HepG2 (cell line): ENCODE results near the gene PRR30. TPM values are rescaled to one million over a fixed set of nuclear protein-coding genes. Genes with fewer than 3 reads are reported as not detected.

ENCODE experiments used
- AGO2 ChIP-seq: fragments of 200-400 bp; formaldehyde crosslinking; optimal IDR thresholded peaks from 2 replicates; pipeline ENCODE3; 2017; ENCODE audit warnings: mild to moderate bottlenecking, low read depth, low read length, moderate library complexity
- ATM ChIP-seq: fragments of 450-650 bp; IDR thresholded peaks from 2 replicates; pipeline ENCODE4 v1.7.1; 2017; ENCODE audit warnings: mild to moderate bottlenecking, borderline replicate concordance
- BCLAF1 ChIP-seq: fragments of 450-650 bp; IDR thresholded peaks from 2 replicates; pipeline ENCODE4 v1.6.1; 2017; ENCODE audit warnings: mild to moderate bottlenecking
- CHD2 ChIP-seq: IDR thresholded peaks from 2 replicates; pipeline ENCODE4 v1.6.1; 2011; ENCODE audit warnings: low read depth, low read length, improper control_type of control experiment
- ESRRA ChIP-seq: sonication (generic); formaldehyde crosslinking; IDR thresholded peaks from 2 replicates; pipeline ENCODE4 v1.5.1; 2020; ENCODE audit warnings: mild to moderate bottlenecking, low read depth, missing genetic modification reagents
- FOXK2 ChIP-seq: fragments of 450-650 bp; IDR thresholded peaks from 2 replicates; pipeline ENCODE4 v1.6.1; 2016
- GTF2F1 ChIP-seq: fragments of 150-350 bp; IDR thresholded peaks from 2 replicates; pipeline ENCODE4 v1.6.1; 2014; ENCODE audit warnings: low read length
- HCFC1 ChIP-seq: fragments of 150-350 bp; IDR thresholded peaks from 2 replicates; pipeline ENCODE4 v1.6.1; 2014; ENCODE audit warnings: low read depth, low read length
- LBX2 ChIP-seq: sonication (generic); formaldehyde crosslinking; IDR thresholded peaks from 2 replicates; pipeline ENCODE4 v1.5.0; 2020; ENCODE audit warnings: missing genetic modification reagents, mild to moderate bottlenecking, borderline replicate concordance
- NFATC3 ChIP-seq: sonication (generic); formaldehyde crosslinking; IDR thresholded peaks from 2 replicates; pipeline ENCODE4 v1.5.1; 2020; ENCODE audit warnings: mild to moderate bottlenecking, missing genetic modification reagents
- NFE2L1 ChIP-seq: sonication (generic); formaldehyde crosslinking; IDR thresholded peaks from 2 replicates; pipeline ENCODE4 v1.4.0; 2020; ENCODE audit warnings: missing genetic modification reagents, mild to moderate bottlenecking, borderline replicate concordance
- UBTF ChIP-seq: sonication (generic); formaldehyde crosslinking; IDR thresholded peaks from 2 replicates; pipeline ENCODE4 v1.4.0; 2020; ENCODE audit warnings: mild to moderate bottlenecking, missing genetic modification reagents
- ZBTB14 ChIP-seq: sonication (generic); formaldehyde crosslinking; IDR thresholded peaks from 2 replicates; pipeline ENCODE4 v1.4.0; 2020; ENCODE audit warnings: missing genetic modification reagents
- ZBTB33 ChIP-seq: sonication (generic); formaldehyde crosslinking; IDR thresholded peaks from 2 replicates; pipeline ENCODE4 v1.4.0; 2020; ENCODE audit warnings: missing genetic modification reagents
- ZNF430 ChIP-seq: sonication (generic); formaldehyde crosslinking; IDR thresholded peaks from 2 replicates; pipeline ENCODE4 v1.9.0; 2021; ENCODE audit warnings: mild to moderate bottlenecking, missing genetic modification reagents
- ZNF703 ChIP-seq: sonication (generic); formaldehyde crosslinking; IDR thresholded peaks from 2 replicates; pipeline ENCODE4 v1.5.1; 2020; ENCODE audit warnings: missing genetic modification reagents, mild to moderate bottlenecking, moderate library complexity, borderline replicate concordance
- ZNF713 ChIP-seq: sonication (generic); formaldehyde crosslinking; IDR thresholded peaks from 2 replicates; pipeline ENCODE4 v1.4.0; 2020; ENCODE audit warnings: mild to moderate bottlenecking, missing genetic modification reagents
- ZNF891 ChIP-seq: sonication (generic); formaldehyde crosslinking; IDR thresholded peaks from 2 replicates; pipeline ENCODE4 v1.5.0; 2020; ENCODE audit warnings: mild to moderate bottlenecking, missing genetic modification reagents
- ZXDC ChIP-seq: sonication (generic); formaldehyde crosslinking; IDR thresholded peaks from 2 replicates; pipeline ENCODE4 v1.5.0; 2020; ENCODE audit warnings: mild to moderate bottlenecking, missing genetic modification reagents
- polyA plus RNA-seq, 8 experiments: library from polyadenylated mRNA; depleted of rRNA in 3 of 8; stranded (reverse) in 7 of 8; unstranded in 1 of 8; fragments of >200 nt; fragmentation: Illumina TruSeq in 4 of 8; extraction: Trizol in 4 of 8; gene quantifications; 2 replicates each; pipeline versions ENCODE4 v1.2.1 to v1.2.3, GENCODE V29; 2011 to 2016; ENCODE audit warnings: low read depth in 4 of 8, missing spikeins in 1 of 8, mixed read lengths in 1 of 8; ENCODE audit not compliant: insufficient read depth in 1 of 8
- total RNA-seq, 5 experiments: library from RNA; depleted of rRNA; stranded (reverse); fragments of >200 nt; fragmentation: Illumina TruSeq; extraction: Trizol; gene quantifications; 2 replicates each; pipeline ENCODE4 v1.2.3, GENCODE V29; 2016; ENCODE audit warnings: low read depth in 1 of 5

Gene PRR30
- total and polyA plus RNA-seq, 2 of the 13 experiments (the other 11 are each of a cell fraction or from before 2014, with no cell fraction given), result not detected

GRCh38 chr2:27095427-27095744 is 43.8 kb downstream of the PRR30 start (continued):
- no peak for TF ChIP-seq ATM
- no peak for TF ChIP-seq ZXDC (CRISPR knock-in tag)
- TF ChIP-seq ZNF430 (CRISPR knock-in tag), result no peak
- TF ChIP-seq ZBTB14, result no peak
- TF ChIP-seq AGO2, result no peak
- TF ChIP-seq LBX2, result no peak
- TF ChIP-seq NFATC3 (CRISPR knock-in tag), result no peak
- TF ChIP-seq BCLAF1, result no peak
- TF ChIP-seq ZNF891 (CRISPR knock-in tag), result no peak
- TF ChIP-seq GTF2F1, result no peak
- TF ChIP-seq FOXK2, result no peak
- TF ChIP-seq ESRRA (CRISPR knock-in tag), result no peak
- no peak for TF ChIP-seq ZNF703 (CRISPR knock-in tag)
- TF ChIP-seq ZBTB33, result no peak
- no peak; the same call in 1 of the 2 replicates for TF ChIP-seq ZNF713 (CRISPR knock-in tag)
- no peak for TF ChIP-seq HCFC1
- no peak for TF ChIP-seq UBTF (CRISPR knock-in tag)
- no peak for TF ChIP-seq NFE2L1 (CRISPR knock-in tag)
- TF ChIP-seq CHD2, result no peak
